NT2/D1 (cell line): ENCODE data around the gene LRRC15.

ENCODE experiments used
- SUZ12 ChIP-seq: IDR thresholded peaks from 2 replicates; pipeline ENCODE4 v1.6.1; 2011; ENCODE audit not compliant: insufficient read length, insufficient read depth; ENCODE audit errors: extremely low read depth
- YY1 ChIP-seq: IDR thresholded peaks from 2 replicates; pipeline ENCODE4 v1.6.1; 2011; ENCODE audit not compliant: insufficient read length, insufficient read depth
- ZNF274 ChIP-seq: IDR thresholded peaks from 2 replicates; pipeline ENCODE4 v1.6.1; 2011; ENCODE audit warnings: mild to moderate bottlenecking, low read depth, low read length

- TF ChIP-seq SUZ12: no peak
- TF ChIP-seq YY1: no peak
- TF ChIP-seq ZNF274: no peak
Observed at GRCh38 chr3:194328053-194328657, 41.4 kb downstream of the LRRC15 start.
